DND-41 (cell line): Measurements from ENCODE around the gene YLPM1.

Experiments used
- ATAC-seq: fragments of 200-7000 bp; cut with Tn5 transposase; 3 replicates; pipeline ENCODE4 v1.9.1; 2021; ENCODE audit warnings: low read depth; ENCODE audit not compliant: insufficient read depth
- DNase-seq: peaks from one replicate; pipeline ENCODE4 v3.0.0-alpha.2; 2020
- H2AFZ ChIP-seq: 2 replicates; pipeline ENCODE4 v1.6.0; 2012; ENCODE audit warnings: low read depth, low read length
- H3K27ac ChIP-seq: 2 replicates; pipeline ENCODE4 v1.5.1; 2012; ENCODE audit warnings: low read length, inconsistent platforms
- H3K27me3 ChIP-seq: fragments of 200-600 bp; sonication (generic); 2 replicates; pipeline ENCODE4 v1.6.0; 2012; ENCODE audit warnings: low read length, mild to moderate bottlenecking, inconsistent platforms; ENCODE audit not compliant: insufficient read depth, poor library complexity
- H3K36me3 ChIP-seq: 2 replicates; pipeline ENCODE4 v1.5.1; 2012; ENCODE audit warnings: low read length, inconsistent platforms; ENCODE audit not compliant: insufficient read depth
- H3K4me1 ChIP-seq: 2 replicates; pipeline ENCODE4 v1.5.1; 2012; ENCODE audit warnings: mild to moderate bottlenecking, low read length; ENCODE audit not compliant: insufficient read depth
- H3K4me2 ChIP-seq: 2 replicates; pipeline ENCODE4 v1.6.0; 2012; ENCODE audit warnings: mild to moderate bottlenecking, moderate library complexity, low read length, inconsistent platforms; ENCODE audit not compliant: insufficient read depth
- H3K4me3 ChIP-seq, 2 experiments: fragments of 200-600 bp in 1 of 2; shearing (Covaris generic) in 1 of 2; 2 replicates each; pipeline ENCODE4 v1.5.1; 2012 to 2016; ENCODE audit warnings: inconsistent platforms in 2 of 2, low read length in 2 of 2, mild to moderate bottlenecking in 2 of 2, low read depth in 1 of 2, moderate library complexity in 1 of 2
- H3K79me2 ChIP-seq: 2 replicates; pipeline ENCODE4 v1.6.0; 2012; ENCODE audit warnings: low read length, inconsistent platforms; ENCODE audit not compliant: insufficient read depth
- H3K9ac ChIP-seq: 2 replicates; pipeline ENCODE4 v1.6.0; 2012; ENCODE audit warnings: low read depth, mild to moderate bottlenecking, inconsistent platforms, low read length, moderate library complexity
- H3K9me3 ChIP-seq: 2 replicates; pipeline ENCODE4 v1.5.1; 2012; ENCODE audit warnings: low read length, moderate library complexity, mild to moderate bottlenecking, inconsistent platforms; ENCODE audit not compliant: insufficient read depth, severe bottlenecking
- H4K20me1 ChIP-seq: 2 replicates; pipeline ENCODE4 v1.6.0; 2012; ENCODE audit warnings: low read length; ENCODE audit not compliant: insufficient read depth
- CTCF ChIP-seq: IDR thresholded peaks from 2 replicates; pipeline ENCODE4 v1.5.1; 2012; ENCODE audit warnings: borderline replicate concordance, low read length, moderate library complexity, mild to moderate bottlenecking; ENCODE audit not compliant: poor library complexity, severe bottlenecking; ENCODE audit errors: extremely low read depth
- EZH2 ChIP-seq: IDR thresholded peaks from 3 replicates; pipeline ENCODE4 v1.6.1; 2012; ENCODE audit warnings: borderline replicate concordance, low read depth, mild to moderate bottlenecking, moderate library complexity, low read length, inconsistent platforms; ENCODE audit not compliant: severe bottlenecking

Gene YLPM1

GRCh38 chr14:74852922-74853530 is 89.9 kb downstream of the YLPM1 start:
- H3K9ac ChIP-seq = no peak overlapping the region
- DNase-seq = no peak
- no peaks in the 10 kb centered on the region for H3K79me2 ChIP-seq
- H3K36me3 ChIP-seq = peaks cover 8% of the 10 kb centered on the region; the same call in 1 of the 2 replicates
- no peak overlapping the region for H2AFZ ChIP-seq
- ATAC-seq = no peak; the same call in 2 of the 3 replicates
- H3K27ac ChIP-seq = no peak overlapping the region
- no peak for TF ChIP-seq CTCF
- TF ChIP-seq EZH2 = no peak
- no peaks in the 10 kb centered on the region for H3K4me1 ChIP-seq
- no peaks in the 10 kb centered on the region for H4K20me1 ChIP-seq
- H3K4me3 ChIP-seq = no peak overlapping the region
- H3K9me3 ChIP-seq = no peaks in the 10 kb centered on the region
- no peak overlapping the region for H3K4me2 ChIP-seq
- no peaks in the 10 kb centered on the region for H3K27me3 ChIP-seq

DNA sequence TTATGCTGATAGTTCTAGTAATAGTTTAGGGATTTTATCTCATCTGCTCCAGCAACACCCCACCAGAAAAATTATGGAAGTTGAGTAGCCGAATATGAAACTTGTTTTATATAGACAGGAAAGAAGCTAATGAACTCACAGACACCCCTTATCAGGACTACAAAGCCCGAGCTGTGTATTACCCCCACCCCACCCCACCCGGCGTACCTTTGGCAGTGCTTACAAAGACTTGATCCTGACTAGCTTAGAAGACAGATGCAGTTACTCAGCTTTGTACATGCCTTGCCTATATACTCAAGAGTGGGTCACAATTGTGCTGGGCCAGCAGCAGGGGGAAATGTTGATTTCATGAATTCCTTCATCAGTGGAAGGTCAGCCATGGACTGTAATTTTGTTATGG is 90.5 kb downstream of the YLPM1 start:
- Histone ChIP-seq H4K20me1 (no peaks in the 10 kb centered on the region), H3K4me3 (no peak overlapping the region), H3K9me3 (no peaks in the 10 kb centered on the region), H3K27ac (no peak overlapping the region), H3K9ac (no peak overlapping the region), H3K4me2 (no peak overlapping the region), H2AFZ (no peak overlapping the region), H3K4me1 (no peaks in the 10 kb centered on the region), H3K27me3 (no peaks in the 10 kb centered on the region), H3K79me2 (no peaks in the 10 kb centered on the region), H3K36me3 (peaks cover 8% of the 10 kb centered on the region; the same call in 1 of the 2 replicates)
- TF ChIP-seq EZH2 = no peak
- no peak for TF ChIP-seq CTCF
- DNase-seq (no peak), ATAC-seq (no peak)

GRCh38 chr14:74855021-74855420 is 91.9 kb downstream of the YLPM1 start:
- ATAC-seq (no peak), DNase-seq (no peak)
- H3K4me3 ChIP-seq = no peak overlapping the region
- H3K36me3 ChIP-seq = peaks cover 8% of the 10 kb centered on the region; the same call in 1 of the 2 replicates
- H3K4me2 ChIP-seq = no peak overlapping the region
- no peaks in the 10 kb centered on the region for H3K27me3 ChIP-seq
- no peaks in the 10 kb centered on the region for H3K79me2 ChIP-seq
- no peaks in the 10 kb centered on the region for H3K9me3 ChIP-seq
- TF ChIP-seq CTCF = no peak
- no peak for TF ChIP-seq EZH2
- no peaks in the 10 kb centered on the region for H4K20me1 ChIP-seq
- H2AFZ ChIP-seq = no peak overlapping the region
- no peak overlapping the region for H3K27ac ChIP-seq
- H3K4me1 ChIP-seq = no peaks in the 10 kb centered on the region
- no peak overlapping the region for H3K9ac ChIP-seq
